K562 (cell line): Measurements from ENCODE around the gene NUDT15. TPM values are rescaled to one million over a fixed set of nuclear protein-coding genes. Genes with fewer than 3 reads are reported as not detected.

Experiments
- BMI1 ChIP-seq: fragments of 150-350 bp; IDR thresholded peaks from 2 replicates; pipeline ENCODE4 v1.6.1; 2014; ENCODE audit warnings: low read length
- ETV5 ChIP-seq: sonication (generic); formaldehyde crosslinking; IDR thresholded peaks from 2 replicates; pipeline ENCODE4 v1.4.0; 2020; ENCODE audit warnings: low read depth, mild to moderate bottlenecking, missing genetic modification reagents
- FIP1L1 ChIP-seq: fragments of 200-400 bp; formaldehyde crosslinking; IDR thresholded peaks from 2 replicates; pipeline ENCODE4 v1.6.1; 2018; ENCODE audit warnings: mild to moderate bottlenecking, low read depth, low read length; ENCODE audit not compliant: poor library complexity, severe bottlenecking
- KLF16 ChIP-seq: IDR thresholded peaks from 2 replicates; pipeline ENCODE4 v1.6.1; 2016; ENCODE audit warnings: antibody characterized with exemption
- MCM5 ChIP-seq: fragments of 450-650 bp; IDR thresholded peaks from 2 replicates; pipeline ENCODE4 v1.6.1; 2016; ENCODE audit warnings: low read depth
- MECOM ChIP-seq: fragments of 250-450 bp; sonication (Bioruptor Pico); IDR thresholded peaks from 2 replicates; pipeline ENCODE4 v1.8.0; 2022; ENCODE audit warnings: inconsistent platforms
- ZNF146 ChIP-seq: IDR thresholded peaks from one replicate; pipeline ENCODE4 v1.6.1; 2018; ENCODE audit warnings: missing compliant biosample characterization; ENCODE audit not compliant: unreplicated experiment
- polyA plus RNA-seq, 8 experiments: library from polyadenylated mRNA; depleted of rRNA in 4 of 8; stranded (reverse) in 5 of 8; unstranded in 3 of 8; fragments of >200 nt; fragmentation: Nextera tagmentation in 2 of 8; fragmentation: Illumina TruSeq in 1 of 8; extraction: Ambion mirVana in 2 of 8; extraction: Trizol in 1 of 8; gene quantifications; 2 replicates each; pipeline versions ENCODE4 v1.2.1 to v1.2.3, GENCODE V29; 2011 to 2014; ENCODE audit warnings: inconsistent platforms in 1 of 8, missing spikeins in 1 of 8
- total RNA-seq, 7 experiments: library from RNA; depleted of rRNA in 6 of 7; stranded (reverse); fragments of >200 nt in 6 of 7; fragmentation: Illumina TruSeq in 2 of 7; extraction: Trizol in 2 of 7; gene quantifications; 2 replicates each; pipeline versions ENCODE4 v1.2.1 to v1.2.3, GENCODE V29; 2011 to 2021; ENCODE audit warnings: low replicate concordance in 1 of 7
- TF ChIP-seq, protein P1 (sequence below): fragments of 450-650 bp; conservative IDR thresholded peaks from 2 replicates; pipeline ENCODE4 v1.6.1; 2016; ENCODE audit warnings: missing genetic modification characterization, low read depth, mild to moderate bottlenecking, control low read depth, missing compliant biosample characterization
- TF ChIP-seq, protein P2 (sequence below): fragments of 250-450 bp; sonication (Bioruptor Pico); IDR thresholded peaks from 2 replicates; pipeline ENCODE4 v1.8.0; 2022; ENCODE audit warnings: moderate library complexity, mild to moderate bottlenecking, inconsistent platforms
- TF ChIP-seq, protein P3 (sequence below): fragments of 450-650 bp; formaldehyde crosslinking; IDR thresholded peaks from 2 replicates; pipeline ENCODE4 v1.4.0; 2020; ENCODE audit warnings: mild to moderate bottlenecking
- TF ChIP-seq, protein P4 (sequence below): fragments of 450-650 bp; IDR thresholded peaks from 2 replicates; pipeline ENCODE4 v1.6.1; 2016; ENCODE audit warnings: mild to moderate bottlenecking, moderate library complexity

The NUDT15 gene
- total and polyA plus RNA-seq, 9 of the 15 experiments (the other 6 are each of a cell fraction or from before 2014, with no cell fraction given) = 14.2 to 26.9 (median 21.6) TPM

DNA sequence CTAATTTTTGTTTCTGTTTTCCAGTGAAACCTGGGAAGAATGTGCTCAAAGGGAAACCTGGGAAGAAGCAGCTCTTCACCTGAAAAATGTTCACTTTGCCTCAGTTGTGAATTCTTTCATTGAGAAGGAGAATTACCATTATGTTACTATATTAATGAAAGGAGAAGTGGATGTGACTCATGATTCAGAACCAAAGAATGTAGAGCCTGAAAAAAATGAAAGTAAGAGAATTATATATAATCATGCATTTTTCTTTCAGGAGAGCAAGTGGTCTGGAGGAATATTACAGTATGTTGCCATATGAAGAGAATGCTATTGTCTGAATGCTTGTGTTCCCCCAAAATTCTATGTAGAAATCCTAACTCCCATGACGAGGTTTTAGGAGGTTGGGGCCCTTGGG is 3.4 kb downstream of the NUDT15 start (continued):
- TF ChIP-seq, protein P1, sequence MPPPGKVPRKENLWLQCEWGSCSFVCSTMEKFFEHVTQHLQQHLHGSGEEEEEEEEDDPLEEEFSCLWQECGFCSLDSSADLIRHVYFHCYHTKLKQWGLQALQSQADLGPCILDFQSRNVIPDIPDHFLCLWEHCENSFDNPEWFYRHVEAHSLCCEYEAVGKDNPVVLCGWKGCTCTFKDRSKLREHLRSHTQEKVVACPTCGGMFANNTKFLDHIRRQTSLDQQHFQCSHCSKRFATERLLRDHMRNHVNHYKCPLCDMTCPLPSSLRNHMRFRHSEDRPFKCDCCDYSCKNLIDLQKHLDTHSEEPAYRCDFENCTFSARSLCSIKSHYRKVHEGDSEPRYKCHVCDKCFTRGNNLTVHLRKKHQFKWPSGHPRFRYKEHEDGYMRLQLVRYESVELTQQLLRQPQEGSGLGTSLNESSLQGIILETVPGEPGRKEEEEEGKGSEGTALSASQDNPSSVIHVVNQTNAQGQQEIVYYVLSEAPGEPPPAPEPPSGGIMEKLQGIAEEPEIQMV = no peak
- TF ChIP-seq, protein P2, sequence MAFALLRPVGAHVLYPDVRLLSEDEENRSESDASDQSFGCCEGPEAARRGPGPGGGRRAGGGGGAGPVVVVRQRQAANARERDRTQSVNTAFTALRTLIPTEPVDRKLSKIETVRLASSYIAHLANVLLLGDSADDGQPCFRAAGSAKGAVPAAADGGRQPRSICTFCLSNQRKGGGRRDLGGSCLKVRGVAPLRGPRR = no peak
- TF ChIP-seq, protein P3, sequence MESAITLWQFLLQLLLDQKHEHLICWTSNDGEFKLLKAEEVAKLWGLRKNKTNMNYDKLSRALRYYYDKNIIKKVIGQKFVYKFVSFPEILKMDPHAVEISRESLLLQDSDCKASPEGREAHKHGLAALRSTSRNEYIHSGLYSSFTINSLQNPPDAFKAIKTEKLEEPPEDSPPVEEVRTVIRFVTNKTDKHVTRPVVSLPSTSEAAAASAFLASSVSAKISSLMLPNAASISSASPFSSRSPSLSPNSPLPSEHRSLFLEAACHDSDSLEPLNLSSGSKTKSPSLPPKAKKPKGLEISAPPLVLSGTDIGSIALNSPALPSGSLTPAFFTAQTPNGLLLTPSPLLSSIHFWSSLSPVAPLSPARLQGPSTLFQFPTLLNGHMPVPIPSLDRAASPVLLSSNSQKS (CRISPR knock-in tag) = no peak
- TF ChIP-seq ZNF146 (CRISPR knock-in tag) = no peak
- no peak for TF ChIP-seq FIP1L1
- TF ChIP-seq BMI1 = no peak
- TF ChIP-seq, protein P4, sequence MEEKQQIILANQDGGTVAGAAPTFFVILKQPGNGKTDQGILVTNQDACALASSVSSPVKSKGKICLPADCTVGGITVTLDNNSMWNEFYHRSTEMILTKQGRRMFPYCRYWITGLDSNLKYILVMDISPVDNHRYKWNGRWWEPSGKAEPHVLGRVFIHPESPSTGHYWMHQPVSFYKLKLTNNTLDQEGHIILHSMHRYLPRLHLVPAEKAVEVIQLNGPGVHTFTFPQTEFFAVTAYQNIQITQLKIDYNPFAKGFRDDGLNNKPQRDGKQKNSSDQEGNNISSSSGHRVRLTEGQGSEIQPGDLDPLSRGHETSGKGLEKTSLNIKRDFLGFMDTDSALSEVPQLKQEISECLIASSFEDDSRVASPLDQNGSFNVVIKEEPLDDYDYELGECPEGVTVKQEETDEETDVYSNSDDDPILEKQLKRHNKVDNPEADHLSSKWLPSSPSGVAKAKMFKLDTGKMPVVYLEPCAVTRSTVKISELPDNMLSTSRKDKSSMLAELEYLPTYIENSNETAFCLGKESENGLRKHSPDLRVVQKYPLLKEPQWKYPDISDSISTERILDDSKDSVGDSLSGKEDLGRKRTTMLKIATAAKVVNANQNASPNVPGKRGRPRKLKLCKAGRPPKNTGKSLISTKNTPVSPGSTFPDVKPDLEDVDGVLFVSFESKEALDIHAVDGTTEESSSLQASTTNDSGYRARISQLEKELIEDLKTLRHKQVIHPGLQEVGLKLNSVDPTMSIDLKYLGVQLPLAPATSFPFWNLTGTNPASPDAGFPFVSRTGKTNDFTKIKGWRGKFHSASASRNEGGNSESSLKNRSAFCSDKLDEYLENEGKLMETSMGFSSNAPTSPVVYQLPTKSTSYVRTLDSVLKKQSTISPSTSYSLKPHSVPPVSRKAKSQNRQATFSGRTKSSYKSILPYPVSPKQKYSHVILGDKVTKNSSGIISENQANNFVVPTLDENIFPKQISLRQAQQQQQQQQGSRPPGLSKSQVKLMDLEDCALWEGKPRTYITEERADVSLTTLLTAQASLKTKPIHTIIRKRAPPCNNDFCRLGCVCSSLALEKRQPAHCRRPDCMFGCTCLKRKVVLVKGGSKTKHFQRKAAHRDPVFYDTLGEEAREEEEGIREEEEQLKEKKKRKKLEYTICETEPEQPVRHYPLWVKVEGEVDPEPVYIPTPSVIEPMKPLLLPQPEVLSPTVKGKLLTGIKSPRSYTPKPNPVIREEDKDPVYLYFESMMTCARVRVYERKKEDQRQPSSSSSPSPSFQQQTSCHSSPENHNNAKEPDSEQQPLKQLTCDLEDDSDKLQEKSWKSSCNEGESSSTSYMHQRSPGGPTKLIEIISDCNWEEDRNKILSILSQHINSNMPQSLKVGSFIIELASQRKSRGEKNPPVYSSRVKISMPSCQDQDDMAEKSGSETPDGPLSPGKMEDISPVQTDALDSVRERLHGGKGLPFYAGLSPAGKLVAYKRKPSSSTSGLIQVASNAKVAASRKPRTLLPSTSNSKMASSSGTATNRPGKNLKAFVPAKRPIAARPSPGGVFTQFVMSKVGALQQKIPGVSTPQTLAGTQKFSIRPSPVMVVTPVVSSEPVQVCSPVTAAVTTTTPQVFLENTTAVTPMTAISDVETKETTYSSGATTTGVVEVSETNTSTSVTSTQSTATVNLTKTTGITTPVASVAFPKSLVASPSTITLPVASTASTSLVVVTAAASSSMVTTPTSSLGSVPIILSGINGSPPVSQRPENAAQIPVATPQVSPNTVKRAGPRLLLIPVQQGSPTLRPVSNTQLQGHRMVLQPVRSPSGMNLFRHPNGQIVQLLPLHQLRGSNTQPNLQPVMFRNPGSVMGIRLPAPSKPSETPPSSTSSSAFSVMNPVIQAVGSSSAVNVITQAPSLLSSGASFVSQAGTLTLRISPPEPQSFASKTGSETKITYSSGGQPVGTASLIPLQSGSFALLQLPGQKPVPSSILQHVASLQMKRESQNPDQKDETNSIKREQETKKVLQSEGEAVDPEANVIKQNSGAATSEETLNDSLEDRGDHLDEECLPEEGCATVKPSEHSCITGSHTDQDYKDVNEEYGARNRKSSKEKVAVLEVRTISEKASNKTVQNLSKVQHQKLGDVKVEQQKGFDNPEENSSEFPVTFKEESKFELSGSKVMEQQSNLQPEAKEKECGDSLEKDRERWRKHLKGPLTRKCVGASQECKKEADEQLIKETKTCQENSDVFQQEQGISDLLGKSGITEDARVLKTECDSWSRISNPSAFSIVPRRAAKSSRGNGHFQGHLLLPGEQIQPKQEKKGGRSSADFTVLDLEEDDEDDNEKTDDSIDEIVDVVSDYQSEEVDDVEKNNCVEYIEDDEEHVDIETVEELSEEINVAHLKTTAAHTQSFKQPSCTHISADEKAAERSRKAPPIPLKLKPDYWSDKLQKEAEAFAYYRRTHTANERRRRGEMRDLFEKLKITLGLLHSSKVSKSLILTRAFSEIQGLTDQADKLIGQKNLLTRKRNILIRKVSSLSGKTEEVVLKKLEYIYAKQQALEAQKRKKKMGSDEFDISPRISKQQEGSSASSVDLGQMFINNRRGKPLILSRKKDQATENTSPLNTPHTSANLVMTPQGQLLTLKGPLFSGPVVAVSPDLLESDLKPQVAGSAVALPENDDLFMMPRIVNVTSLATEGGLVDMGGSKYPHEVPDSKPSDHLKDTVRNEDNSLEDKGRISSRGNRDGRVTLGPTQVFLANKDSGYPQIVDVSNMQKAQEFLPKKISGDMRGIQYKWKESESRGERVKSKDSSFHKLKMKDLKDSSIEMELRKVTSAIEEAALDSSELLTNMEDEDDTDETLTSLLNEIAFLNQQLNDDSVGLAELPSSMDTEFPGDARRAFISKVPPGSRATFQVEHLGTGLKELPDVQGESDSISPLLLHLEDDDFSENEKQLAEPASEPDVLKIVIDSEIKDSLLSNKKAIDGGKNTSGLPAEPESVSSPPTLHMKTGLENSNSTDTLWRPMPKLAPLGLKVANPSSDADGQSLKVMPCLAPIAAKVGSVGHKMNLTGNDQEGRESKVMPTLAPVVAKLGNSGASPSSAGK = no peak
- no peak for TF ChIP-seq KLF16
- no peak for TF ChIP-seq ETV5
- no peak for TF ChIP-seq MECOM
- no peak for TF ChIP-seq MCM5
